Prostate gland (tissue), 2 donors: ENCODE results near the gene C10orf90.

Source experiments
- POLR2A ChIP-seq: fragments of 450-650 bp; IDR thresholded peaks from one replicate; pipeline ENCODE4 v1.6.1; 2016; ENCODE audit warnings: antibody characterized with exemption, mild to moderate bottlenecking
- TF ChIP-seq, protein P1 (sequence below), 4 experiments: fragments of 200-600 bp in 2 of 4; fragments of 450-650 bp in 2 of 4; sonication (generic) in 2 of 4; IDR thresholded peaks; 1 replicate in 3 of 4; 2 replicates in 1 of 4; pipeline ENCODE4 v1.5.1; 2016 to 2019; ENCODE audit warnings: antibody characterized with exemption in 4 of 4, mild to moderate bottlenecking in 2 of 4, moderate library complexity in 2 of 4

DNA sequence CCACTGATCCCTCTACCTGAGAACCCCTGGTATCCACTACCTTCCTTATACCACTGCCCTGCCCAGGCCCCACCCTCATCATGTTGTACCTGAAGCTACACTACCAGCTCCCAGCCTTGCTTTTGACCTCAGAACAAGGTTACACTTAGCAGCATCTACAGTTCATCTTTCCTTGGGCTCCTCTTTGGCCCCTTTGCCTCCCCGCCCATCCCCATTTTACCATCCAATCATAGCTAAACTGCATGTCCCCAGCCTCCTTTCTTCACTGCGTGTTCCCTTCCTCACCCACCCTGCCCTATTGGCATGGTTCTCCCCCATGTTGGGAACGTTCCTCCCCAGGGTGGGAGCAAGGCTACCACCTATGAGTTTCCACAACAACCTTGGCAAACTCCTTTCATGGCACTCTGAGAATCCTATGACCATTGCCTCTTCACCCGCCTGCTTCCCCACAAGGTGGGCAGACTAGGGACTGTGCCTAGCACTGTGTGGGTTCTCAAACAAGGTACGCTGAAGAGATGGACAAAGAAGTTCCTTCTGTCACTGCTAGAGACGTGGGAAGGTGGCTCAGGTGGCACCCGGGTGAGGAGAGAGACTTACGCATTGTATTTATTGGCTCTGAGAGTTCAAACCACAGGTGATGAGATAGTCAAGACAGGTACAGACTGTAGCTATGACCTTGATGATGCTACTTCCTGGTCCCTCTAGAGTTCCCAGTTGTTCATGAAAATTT is 215.3 kb downstream of the C10orf90 start:
- no peak for TF ChIP-seq POLR2A
- TF ChIP-seq, protein P1, sequence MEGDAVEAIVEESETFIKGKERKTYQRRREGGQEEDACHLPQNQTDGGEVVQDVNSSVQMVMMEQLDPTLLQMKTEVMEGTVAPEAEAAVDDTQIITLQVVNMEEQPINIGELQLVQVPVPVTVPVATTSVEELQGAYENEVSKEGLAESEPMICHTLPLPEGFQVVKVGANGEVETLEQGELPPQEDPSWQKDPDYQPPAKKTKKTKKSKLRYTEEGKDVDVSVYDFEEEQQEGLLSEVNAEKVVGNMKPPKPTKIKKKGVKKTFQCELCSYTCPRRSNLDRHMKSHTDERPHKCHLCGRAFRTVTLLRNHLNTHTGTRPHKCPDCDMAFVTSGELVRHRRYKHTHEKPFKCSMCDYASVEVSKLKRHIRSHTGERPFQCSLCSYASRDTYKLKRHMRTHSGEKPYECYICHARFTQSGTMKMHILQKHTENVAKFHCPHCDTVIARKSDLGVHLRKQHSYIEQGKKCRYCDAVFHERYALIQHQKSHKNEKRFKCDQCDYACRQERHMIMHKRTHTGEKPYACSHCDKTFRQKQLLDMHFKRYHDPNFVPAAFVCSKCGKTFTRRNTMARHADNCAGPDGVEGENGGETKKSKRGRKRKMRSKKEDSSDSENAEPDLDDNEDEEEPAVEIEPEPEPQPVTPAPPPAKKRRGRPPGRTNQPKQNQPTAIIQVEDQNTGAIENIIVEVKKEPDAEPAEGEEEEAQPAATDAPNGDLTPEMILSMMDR (IDR thresholded peaks at IDR 0.05), result no peak
